T-cell (primary cell): Measurements from ENCODE around the gene FAM241A. TPM values are rescaled to one million over a fixed set of nuclear protein-coding genes. Genes with fewer than 3 reads are reported as not detected.

Experiments used
- ATAC-seq, 4 experiments: fragments of 200-7000 bp in 3 of 4; fragments of 150-1000 bp in 1 of 4; cut with Tn5 transposase; replicated peaks in 1 of 4; 1 replicate in 3 of 4; 2 replicates in 1 of 4; pipeline ENCODE4 v1.10.0; 2021; ENCODE audit warnings: moderate library complexity in 3 of 4, mild to moderate bottlenecking in 2 of 4, moderate number of reproducible peaks in 1 of 4
- CTCF ChIA-PET, 2 donors: fragments of 300-600 bp; sonication (Branson Sonifier 250); formaldehyde crosslinking; loops; one replicate each; lab custom pipeline; 2022; ENCODE audit warnings: antibody characterized with exemption in 2 of 2; lab: Charles Lee
- POLR2A ChIA-PET, 2 donors: fragments of 300-600 bp; sonication (Branson Sonifier 250); formaldehyde crosslinking; loops; one replicate each; lab custom pipeline; 2022; ENCODE audit warnings: antibody characterized with exemption in 2 of 2; lab: Charles Lee
- DNase-seq, 35 experiments: peaks; one replicate each; pipeline versions ENCODE4 v3.0.0 to v3.0.0-alpha.2; 2013 to 2023
- H3K27ac ChIP-seq: one replicate; pipeline ENCODE4 v1.5.1; 2013; ENCODE audit warnings: low read length
- H3K27me3 ChIP-seq, 2 experiments: replicated peaks in 1 of 2; 1 replicate in 1 of 2; 2 replicates in 1 of 2; pipeline versions ENCODE4 v1.6.1 to v1.7.0; 2013; ENCODE audit warnings: low read length in 1 of 2, mixed read lengths in 1 of 2; ENCODE audit not compliant: control insufficient read depth in 2 of 2, insufficient read depth in 2 of 2; ENCODE audit errors: extremely low read depth in 1 of 2
- H3K36me3 ChIP-seq, 2 donors: 1 replicate in 1 of 2; 2 replicates in 1 of 2; pipeline versions ENCODE4 v1.6.1 to v1.7.0; 2013; ENCODE audit warnings: low read length in 1 of 2; ENCODE audit not compliant: control insufficient read depth in 2 of 2, insufficient read depth in 1 of 2; ENCODE audit errors: extremely low read depth in 1 of 2
- H3K4me1 ChIP-seq, 2 experiments: 1 replicate in 1 of 2; 2 replicates in 1 of 2; pipeline versions ENCODE4 v1.6.1 to v1.7.0; 2013; ENCODE audit warnings: low read length in 2 of 2, mixed read lengths in 1 of 2; ENCODE audit not compliant: insufficient read depth in 2 of 2, control insufficient read depth in 1 of 2; ENCODE audit errors: extremely low read depth in 1 of 2
- H3K4me3 ChIP-seq, 2 donors: 1 replicate in 1 of 2; 2 replicates in 1 of 2; pipeline versions ENCODE4 v1.5.1 to v1.7.0; 2013; ENCODE audit warnings: mild to moderate bottlenecking in 2 of 2, low read length in 1 of 2, moderate library complexity in 1 of 2; ENCODE audit not compliant: control insufficient read depth in 1 of 2; ENCODE audit errors: extremely low read depth in 1 of 2
- H3K9me3 ChIP-seq: 2 replicates; pipeline ENCODE4 v1.7.0; 2013
- H3K27ac Mint-ChIP-seq, 2 donors: one replicate each; pipeline ENCODE4 v1.8.0; 2020 to 2021; ENCODE audit warnings: mild to moderate bottlenecking in 2 of 2, mixed read lengths in 2 of 2
- H3K27me3 Mint-ChIP-seq, 2 donors: one replicate each; pipeline ENCODE4 v1.8.0; 2021 to 2022; ENCODE audit warnings: mixed read lengths in 2 of 2
- H3K36me3 Mint-ChIP-seq: one replicate; pipeline ENCODE4 v1.8.0; 2021; ENCODE audit warnings: mixed read lengths
- H3K4me1 Mint-ChIP-seq, 3 donors: one replicate each; pipeline ENCODE4 v1.8.0; 2020 to 2022; ENCODE audit warnings: mixed read lengths in 3 of 3, mild to moderate bottlenecking in 1 of 3
- H3K4me3 Mint-ChIP-seq, 3 donors: one replicate each; pipeline ENCODE4 v1.8.0; 2020 to 2022; ENCODE audit warnings: mild to moderate bottlenecking in 3 of 3, mixed read lengths in 3 of 3, moderate library complexity in 3 of 3
- H3K9me3 Mint-ChIP-seq, 3 donors: one replicate each; pipeline ENCODE4 v1.8.0; 2020 to 2022; ENCODE audit warnings: mixed read lengths in 3 of 3
- WGBS: methylation state at CpG from one replicate; pipeline ENCODE4 v1.1.5; 2013; ENCODE audit warnings: missing lambda C conversion rate; ENCODE audit not compliant: insufficient coverage; 5-methylcytosine and 5-hydroxymethylcytosine counted together
- total RNA-seq, 35 experiments: library from RNA in 6 of 35; stranded (reverse) in 6 of 35; fragments of 120-200 nt in 1 of 35; gene quantifications; one replicate each; pipeline versions ENCODE4 v1.2.1 to v1.2.4 and lab custom pipeline; 2013 to 2026

FAM241A gene
- total RNA-seq, 5 donors from 2014 or later (not counting 1 experiment from before 2014, with no cell fraction given), result 1.4 to 3.4 (median 2.0) TPM

- Histone ChIP-seq H3K36me3 (no peaks in the 10 kb centered on the region), H3K4me1 (peaks cover 0 to 2% of the 10 kb centered on the region in 2 experiments), H3K9me3 (no peaks in the 10 kb centered on the region), H3K27ac (no peak overlapping the region), H3K27me3 (no peaks in the 10 kb centered on the region), H3K4me3 (no peak overlapping the region)
- Mint-ChIP-seq H3K4me3 (no peak overlapping the region), H3K27ac (no peak overlapping the region), H3K36me3 (no peaks in the 10 kb centered on the region), H3K4me1 (peaks cover 3 to 6% (median 4%) of the 10 kb centered on the region in 3 donors), H3K27me3 (no peaks in the 10 kb centered on the region), H3K9me3 (peaks cover 0 to under 1% (median 0%) of the 10 kb centered on the region in 3 donors)
- no peak for DNase-seq
- ATAC-seq, result no peak
- CTCF ChIA-PET, result interaction anchor here in 1 of 2 donors (0.6 to 0.9 kb wide), 2 partner anchors 18 to 37 kb away, joined by 3 read pairs; no protein-coding TSS in a partner anchor
- POLR2A ChIA-PET, result no interaction called here
Observed at GRCh38 chr4:112114452-112114851, 30.8 kb upstream of the FAM241A start.

- no peak for ATAC-seq
- no peak for DNase-seq
- peaks cover 6 to 7% (median 6%) of the 10 kb centered on the region in 3 donors for H3K4me1 Mint-ChIP-seq
- H3K27ac Mint-ChIP-seq, result no peak overlapping the region
- H3K27me3 Mint-ChIP-seq, result peaks cover 0 to 2% of the 10 kb centered on the region in 2 donors
- peaks cover 0 to 3% (median 0%) of the 10 kb centered on the region in 3 donors for H3K9me3 Mint-ChIP-seq
- H3K36me3 Mint-ChIP-seq, result no peaks in the 10 kb centered on the region
- Histone ChIP-seq H3K9me3 (no peaks in the 10 kb centered on the region), H3K4me1 (peaks cover 0 to 3% of the 10 kb centered on the region in 2 experiments), H3K4me3 (no peak overlapping the region), H3K27me3 (no peaks in the 10 kb centered on the region), H3K27ac (no peak overlapping the region), H3K36me3 (no peaks in the 10 kb centered on the region)
- no CpG with 5 or more reads among the region's 1 CpG for WGBS
- ChIA-PET CTCF (interaction anchor here in 1 of 2 donors (0.8 to 1.0 kb wide), 2 partner anchors 11 to 15 kb away, joined by 3 to 5 read pairs; no protein-coding TSS in a partner anchor), POLR2A (interaction anchor here (0.5 to 0.7 kb wide), 4 partner anchors 45 to 636 kb away, joined by 3 to 5 read pairs (median 4); no protein-coding TSS in a partner anchor)
- no peak overlapping the region for H3K4me3 Mint-ChIP-seq
Observed at GRCh38 chr4:112118742-112119352, 26.4 kb upstream of the FAM241A start.

DNA sequence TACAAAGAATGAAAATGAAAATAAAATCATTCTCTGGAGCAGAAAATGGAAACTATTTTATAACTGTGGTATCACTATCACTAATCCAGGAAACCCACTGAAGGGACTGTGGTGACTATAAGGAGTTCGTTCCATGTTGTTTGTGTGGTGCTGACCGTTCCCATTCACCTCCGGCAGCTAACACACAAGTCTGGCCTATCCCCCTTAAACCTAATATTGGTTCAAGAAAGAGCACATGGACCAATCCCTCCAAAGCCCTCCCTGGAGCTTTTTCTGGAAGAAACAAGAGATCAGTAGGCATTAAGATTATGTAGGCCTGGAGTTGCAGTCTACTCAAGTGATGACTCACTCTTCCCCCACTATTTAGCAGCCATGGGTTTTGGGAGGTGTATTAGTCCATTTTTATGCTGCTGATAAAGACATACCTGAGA is 25.9 kb upstream of the FAM241A start:
- Histone ChIP-seq H3K9me3 (no peaks in the 10 kb centered on the region), H3K36me3 (no peaks in the 10 kb centered on the region), H3K4me1 (peaks cover 0 to 3% of the 10 kb centered on the region in 2 experiments), H3K27ac (no peak overlapping the region), H3K4me3 (no peak overlapping the region), H3K27me3 (no peaks in the 10 kb centered on the region)
- ATAC-seq (no peak), DNase-seq (no peak)
- no peak overlapping the region for H3K4me3 Mint-ChIP-seq
- POLR2A ChIA-PET, result interaction anchor here (0.5 to 0.7 kb wide), 3 partner anchors 45 to 635 kb away, joined by 3 to 5 read pairs (median 3); no protein-coding TSS in a partner anchor
- CTCF ChIA-PET, result interaction anchor here in 1 of 2 donors (0.8 to 1.0 kb wide), 2 partner anchors 10 to 14 kb away, joined by 3 to 5 read pairs; no protein-coding TSS in a partner anchor
- peaks cover 0 to 3% (median 0%) of the 10 kb centered on the region in 3 donors for H3K9me3 Mint-ChIP-seq
- no peak overlapping the region for H3K27ac Mint-ChIP-seq
- peaks cover 0 to 3% of the 10 kb centered on the region in 2 donors for H3K27me3 Mint-ChIP-seq
- H3K36me3 Mint-ChIP-seq, result no peaks in the 10 kb centered on the region
- WGBS, result no CpG with 5 or more reads among the region's 3 CpGs
- peaks cover 6 to 7% (median 6%) of the 10 kb centered on the region in 3 donors for H3K4me1 Mint-ChIP-seq

DNA sequence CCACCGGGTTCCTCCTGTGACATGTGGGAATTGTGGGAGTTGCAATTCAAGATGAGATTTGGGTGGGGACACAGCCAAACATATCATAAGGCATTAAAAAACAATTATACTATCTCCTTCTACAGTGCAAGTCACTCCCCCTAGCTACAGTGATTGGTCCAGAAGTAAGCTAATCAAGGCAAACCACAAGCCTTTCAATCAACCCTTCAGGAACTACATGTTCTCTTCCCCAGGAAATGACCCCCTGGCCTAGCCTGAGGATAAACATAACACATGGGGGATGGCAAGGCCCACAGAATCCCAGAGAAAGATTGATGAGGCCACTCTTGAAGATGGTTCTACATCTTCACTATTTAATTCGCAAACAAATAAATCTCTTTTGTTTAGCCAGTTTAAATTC is 25.2 kb upstream of the FAM241A start:
- no peaks in the 10 kb centered on the region for H3K36me3 ChIP-seq
- H3K4me3 Mint-ChIP-seq, result no peak overlapping the region
- H3K27ac ChIP-seq, result no peak overlapping the region
- no peak for DNase-seq
- peaks cover 0 to 3% (median 0%) of the 10 kb centered on the region in 3 donors for H3K9me3 Mint-ChIP-seq
- H3K4me1 ChIP-seq, result peaks cover 0 to 3% of the 10 kb centered on the region in 2 experiments
- no peak for ATAC-seq
- H3K36me3 Mint-ChIP-seq, result no peaks in the 10 kb centered on the region
- no peak overlapping the region for H3K27ac Mint-ChIP-seq
- H3K9me3 ChIP-seq, result no peaks in the 10 kb centered on the region
- ChIA-PET CTCF (interaction anchor here in 1 of 2 donors (0.6 to 0.8 kb wide), 2 partner anchors 14 to 510 kb away, joined by 3 read pairs; no protein-coding TSS in a partner anchor), POLR2A (no interaction called here)
- WGBS, result no CpG with 5 or more reads among the region's 2 CpGs
- peaks cover 0 to 3% of the 10 kb centered on the region in 2 donors for H3K27me3 Mint-ChIP-seq
- H3K4me3 ChIP-seq, result no peak overlapping the region
- H3K27me3 ChIP-seq, result no peaks in the 10 kb centered on the region
- peaks cover 6 to 7% (median 6%) of the 10 kb centered on the region in 3 donors for H3K4me1 Mint-ChIP-seq

DNA sequence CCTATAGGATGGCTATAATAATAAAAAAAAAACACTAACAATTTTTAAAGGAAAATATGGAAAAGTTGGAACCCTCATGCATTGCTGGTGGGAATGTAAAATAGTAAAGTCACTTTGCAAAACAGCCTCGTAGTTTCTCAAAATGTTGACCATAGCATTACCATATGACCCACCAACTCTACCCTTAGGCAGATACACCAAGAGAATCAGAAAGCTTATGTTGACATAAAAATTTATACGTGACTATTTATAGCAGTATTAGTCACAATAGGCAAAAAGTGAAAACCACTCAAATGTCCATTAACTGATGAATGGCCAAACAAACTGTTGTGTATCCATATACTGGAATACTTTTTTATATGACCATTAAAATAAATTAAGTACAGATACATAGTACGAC is 19.8 kb upstream of the FAM241A start:
- Histone ChIP-seq H3K36me3 (no peaks in the 10 kb centered on the region), H3K4me3 (no peak overlapping the region), H3K27me3 (no peaks in the 10 kb centered on the region), H3K4me1 (no peaks in the 10 kb centered on the region), H3K9me3 (no peaks in the 10 kb centered on the region), H3K27ac (no peak overlapping the region)
- ATAC-seq, result no peak
- Mint-ChIP-seq H3K27ac (no peak overlapping the region), H3K4me1 (peaks cover 0 to under 1% (median 0%) of the 10 kb centered on the region in 3 donors), H3K36me3 (no peaks in the 10 kb centered on the region), H3K9me3 (no peaks in the 10 kb centered on the region), H3K27me3 (peaks cover 5 to 7% of the 10 kb centered on the region in 2 donors), H3K4me3 (no peak overlapping the region)
- DNase-seq, result no peak
- WGBS, result no CpG with 5 or more reads among the region's 3 CpGs
- ChIA-PET CTCF (no interaction called here), POLR2A (no interaction called here)

GRCh38 chr4:112127048-112127637 is 18.1 kb upstream of the FAM241A start:
- no peaks in the 10 kb centered on the region for H3K9me3 ChIP-seq
- H3K36me3 ChIP-seq, result no peaks in the 10 kb centered on the region
- Mint-ChIP-seq H3K4me3 (no peak overlapping the region), H3K9me3 (no peaks in the 10 kb centered on the region), H3K36me3 (no peaks in the 10 kb centered on the region), H3K4me1 (no peaks in the 10 kb centered on the region), H3K27me3 (peaks cover 5 to 7% of the 10 kb centered on the region in 2 donors), H3K27ac (no peak overlapping the region)
- no peaks in the 10 kb centered on the region for H3K4me1 ChIP-seq
- H3K4me3 ChIP-seq, result no peak overlapping the region
- POLR2A ChIA-PET, result no interaction called here
- ATAC-seq, result no peak
- no peak for DNase-seq
- CTCF ChIA-PET, result no interaction called here
- H3K27ac ChIP-seq, result no peak overlapping the region
- H3K27me3 ChIP-seq, result no peaks in the 10 kb centered on the region
- no CpG with 5 or more reads among the region's 2 CpGs for WGBS
